ENCODE data around the gene MISP.

- TF ChIP-seq KAT7 (CRISPR knock-in tag; IDR thresholded peaks at IDR 0.05; ENCODE audit: borderline replicate concordance) (no peak), CTCF (IDR thresholded peaks at IDR 0.05) (no peak), FOXP1 (CRISPR knock-in tag; IDR thresholded peaks at IDR 0.05; ENCODE audit: borderline replicate concordance) (no peak), NFE2L1 (CRISPR knock-in tag; IDR thresholded peaks at IDR 0.05) (no peak), ZNF281 (CRISPR knock-in tag; IDR thresholded peaks at IDR 0.05) (no peak), ZNF232 (CRISPR knock-in tag; IDR thresholded peaks at IDR 0.05) (no peak), USF1 (CRISPR knock-in tag; IDR thresholded peaks at IDR 0.05) (no peak), SP1 (CRISPR knock-in tag; conservative IDR thresholded peaks at IDR 0.05) (no peak)
- TF ChIP-seq, protein P1, sequence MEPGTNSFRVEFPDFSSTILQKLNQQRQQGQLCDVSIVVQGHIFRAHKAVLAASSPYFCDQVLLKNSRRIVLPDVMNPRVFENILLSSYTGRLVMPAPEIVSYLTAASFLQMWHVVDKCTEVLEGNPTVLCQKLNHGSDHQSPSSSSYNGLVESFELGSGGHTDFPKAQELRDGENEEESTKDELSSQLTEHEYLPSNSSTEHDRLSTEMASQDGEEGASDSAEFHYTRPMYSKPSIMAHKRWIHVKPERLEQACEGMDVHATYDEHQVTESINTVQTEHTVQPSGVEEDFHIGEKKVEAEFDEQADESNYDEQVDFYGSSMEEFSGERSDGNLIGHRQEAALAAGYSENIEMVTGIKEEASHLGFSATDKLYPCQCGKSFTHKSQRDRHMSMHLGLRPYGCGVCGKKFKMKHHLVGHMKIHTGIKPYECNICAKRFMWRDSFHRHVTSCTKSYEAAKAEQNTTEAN (CRISPR knock-in tag; IDR thresholded peaks at IDR 0.05) = no peak
Observed at GRCh38 chr19:810077-810855, 59.4 kb downstream of the MISP start.
